ENCODE measurements around the gene SDR42E1. TPM values are rescaled to one million over a fixed set of nuclear protein-coding genes. Genes with fewer than 3 reads are reported as not detected.

Gene SDR42E1
- total RNA-seq, 2 donors from 2014 or later = 2.6 to 3.4 TPM

- Histone ChIP-seq H3K9me3 (no peaks in the 10 kb centered on the region), H3K27me3 (no peaks in the 10 kb centered on the region), H3K36me3 (replicated peaks in 1 of 2; ENCODE audit: insufficient read depth in 1 of 2, low read depth in 2 of 2) (no peaks in the 10 kb centered on the region), H3K27ac (no peak overlapping the region), H3K4me3 (no peak overlapping the region), H3K4me1 (no peaks in the 10 kb centered on the region)
- ATAC-seq (no peak), DNase-seq (no peak)
- TF ChIP-seq POLR2A (IDR thresholded peaks at IDR 0.05) (no peak), CTCF (IDR thresholded peaks at IDR 0.05) (no peak)
- WGBS, 2 donors = 73 to 86% methylated on average over 9 of the region's 9 CpGs
- intact Hi-C loops (cut with DNase I) = no loop called here
These were observed 54.9 kb downstream of the SDR42E1 start for GRCh38 chr16:81956213-81956948.

- Histone ChIP-seq H3K4me1 (no peaks in the 10 kb centered on the region), H3K9me3 (no peaks in the 10 kb centered on the region), H3K36me3 (replicated peaks in 1 of 2; ENCODE audit: insufficient read depth in 1 of 2, low read depth in 2 of 2) (peaks cover 0 to 2% of the 10 kb centered on the region in 2 donors), H3K27ac (no peak overlapping the region), H3K27me3 (no peaks in the 10 kb centered on the region), H3K4me3 (no peak overlapping the region)
- intact Hi-C loops (cut with DNase I) = no loop called here
- DNase-seq (no peak), ATAC-seq (no peak)
- 55 to 59% methylated on average over 2 of the region's 2 CpGs for WGBS, 2 donors
- TF ChIP-seq POLR2A (IDR thresholded peaks at IDR 0.05) (no peak), CTCF (IDR thresholded peaks at IDR 0.05) (no peak)
These were observed 59.7 kb downstream of the SDR42E1 start for GRCh38 chr16:81951564-81951963.

GRCh38 chr16:81946206-81946605, 65.1 kb downstream of the SDR42E1 start:
- no peak overlapping the region for H3K27ac ChIP-seq
- no peaks in the 10 kb centered on the region for H3K9me3 ChIP-seq
- H3K4me1 ChIP-seq = peaks cover under 1% of the 10 kb centered on the region
- H3K27me3 ChIP-seq = no peaks in the 10 kb centered on the region
- DNase-seq (no peak), ATAC-seq (no peak)
- no peak overlapping the region for H3K4me3 ChIP-seq
- 88% methylated on average over 5 of the region's 5 CpGs for WGBS, 2 donors
- no peak for TF ChIP-seq POLR2A (IDR thresholded peaks at IDR 0.05)
- no peak for TF ChIP-seq CTCF (IDR thresholded peaks at IDR 0.05)
- peaks cover 0 to 2% of the 10 kb centered on the region in 2 donors for H3K36me3 ChIP-seq (replicated peaks in 1 of 2; ENCODE audit: insufficient read depth in 1 of 2, low read depth in 2 of 2)
- intact Hi-C loops (cut with DNase I) = no loop called here

GRCh38 chr16:81945665-81946064, 65.6 kb downstream of the SDR42E1 start:
- Histone ChIP-seq H3K27ac (no peak overlapping the region), H3K4me3 (no peak overlapping the region), H3K36me3 (replicated peaks in 1 of 2; ENCODE audit: insufficient read depth in 1 of 2, low read depth in 2 of 2) (peaks cover 0 to 2% of the 10 kb centered on the region in 2 donors), H3K9me3 (no peaks in the 10 kb centered on the region), H3K27me3 (peaks cover 0 to under 1% of the 10 kb centered on the region in 2 donors), H3K4me1 (peaks cover 4% of the 10 kb centered on the region)
- no peak for TF ChIP-seq POLR2A (IDR thresholded peaks at IDR 0.05)
- TF ChIP-seq CTCF (IDR thresholded peaks at IDR 0.05) = no peak
- ATAC-seq = no peak
- no peak for DNase-seq
- WGBS, 2 donors = 72 to 79% methylated on average over 1 of the region's 1 CpG
- intact Hi-C loops (cut with DNase I) = no loop called here
